Left hindlimb (tissue), 1 donor: ENCODE measurements around the gene PIM2.

Source experiments
- DNase-seq: peaks from one replicate; pipeline ENCODE4 v3.0.0-alpha.2; 2018

PIM2 gene

GRCh38 chrX:48918643-48919340, at the start of gene PIM2:
Gene PIM2 (minus strand): TSS chrX:48919024. CDS start chrX:48918834, 190 bp downstream.
- DNase-seq: peak; percentile 72

GRCh38 chrX:48968377-48968776, 49.6 kb upstream of the PIM2 start:
- no peak for DNase-seq

GRCh38 chrX:48966796-48967579, 48.2 kb upstream of the PIM2 start:
- DNase-seq: no peak

GRCh38 chrX:48965959-48966358, 47.1 kb upstream of the PIM2 start:
- no peak for DNase-seq

- no peak for DNase-seq
Observed at GRCh38 chrX:48961585-48962091, 42.8 kb upstream of the PIM2 start.

- DNase-seq: no peak
Observed at GRCh38 chrX:48960291-48960690, 41.5 kb upstream of the PIM2 start.

GRCh38 chrX:48958635-48959094, 39.8 kb upstream of the PIM2 start:
- no peak for DNase-seq

- peak; percentile 97 for DNase-seq
Observed at GRCh38 chrX:48957827-48958634, 39.2 kb upstream of the PIM2 start.

GRCh38 chrX:48957477-48957826, 38.6 kb upstream of the PIM2 start, which contains the start of gene OTUD5:
Gene OTUD5 (minus strand): TSS chrX:48957607. CDS start chrX:48957570, 37 bp downstream.
- DNase-seq: peak; percentile 79

GRCh38 chrX:48956728-48957414, 38.0 kb upstream of the PIM2 start:
- DNase-seq: no peak

- DNase-seq: no peak
Observed at GRCh38 chrX:48948589-48948988, 29.8 kb upstream of the PIM2 start.

- no peak for DNase-seq
Observed at GRCh38 chrX:48945517-48946348, 26.9 kb upstream of the PIM2 start.

- no peak for DNase-seq
Observed at GRCh38 chrX:48942895-48943294, 24.1 kb upstream of the PIM2 start.

GRCh38 chrX:48940404-48940955, 21.7 kb upstream of the PIM2 start:
- no peak for DNase-seq

GRCh38 chrX:48939524-48940228, 20.9 kb upstream of the PIM2 start:
- DNase-seq: no peak

GRCh38 chrX:48938721-48939425, 20.0 kb upstream of the PIM2 start:
- no peak for DNase-seq

GRCh38 chrX:48937054-48937907, 18.5 kb upstream of the PIM2 start:
- no peak for DNase-seq

GRCh38 chrX:48936429-48937053, 17.7 kb upstream of the PIM2 start:
- no peak for DNase-seq
